Kidney (tissue), 14 donors: ENCODE measurements around the gene BEST3. TPM values are rescaled to one million over a fixed set of nuclear protein-coding genes. Genes with fewer than 3 reads are reported as not detected.

ENCODE experiments used
- DNase-seq, 5 donors: peaks; one replicate each; pipeline ENCODE4 v3.0.0-alpha.2; 2013 to 2020
- FAIRE-seq: peaks from 2 replicates; lab custom pipeline; 2012; peaks lifted over from hg19 to GRCh38; lab: Jason Lieb, UNC
- H3K27ac ChIP-seq, 2 donors: one replicate each; pipeline ENCODE4 v1.7.0; 2013; ENCODE audit warnings: low read depth in 2 of 2, low read length in 2 of 2, inconsistent platforms in 1 of 2
- H3K27me3 ChIP-seq: one replicate; pipeline ENCODE4 v1.7.1; 2013; ENCODE audit warnings: low read length, inconsistent platforms; ENCODE audit not compliant: control insufficient read depth, insufficient read depth
- H3K36me3 ChIP-seq, 3 donors: one replicate each; pipeline versions ENCODE4 v1.7.0 to v1.7.1; 2013; ENCODE audit warnings: low read length in 3 of 3, control low read depth in 1 of 3, inconsistent platforms in 1 of 3; ENCODE audit not compliant: insufficient read depth in 3 of 3, control insufficient read depth in 2 of 3
- H3K4me1 ChIP-seq, 3 donors: one replicate each; pipeline versions ENCODE4 v1.7.0 to v1.7.1; 2013; ENCODE audit warnings: low read length in 3 of 3, inconsistent platforms in 1 of 3, low read depth in 1 of 3; ENCODE audit not compliant: control insufficient read depth in 2 of 3, insufficient read depth in 2 of 3
- H3K4me3 ChIP-seq, 3 donors: one replicate each; pipeline versions ENCODE4 v1.7.0 to v1.8.1; 2013; ENCODE audit warnings: low read length in 3 of 3, control low read depth in 1 of 3, inconsistent platforms in 1 of 3
- H3K9ac ChIP-seq, 3 donors: one replicate each; pipeline versions ENCODE4 v1.7.0 to v1.7.1; 2013; ENCODE audit warnings: low read length in 3 of 3, control low read depth in 1 of 3, inconsistent platforms in 1 of 3
- H3K9me3 ChIP-seq, 3 donors: one replicate each; pipeline versions ENCODE4 v1.7.0 to v1.7.1; 2013; ENCODE audit warnings: low read length in 3 of 3, control low read depth in 1 of 3, inconsistent platforms in 1 of 3; ENCODE audit not compliant: control insufficient read depth in 2 of 3, insufficient read depth in 1 of 3
- CTCF ChIP-seq: IDR thresholded peaks from 3 replicates; pipeline ENCODE4 v1.5.1; 2012; ENCODE audit warnings: mild to moderate bottlenecking, moderate library complexity, borderline replicate concordance; ENCODE audit not compliant: insufficient read depth; ENCODE audit errors: extremely low read depth
- intact Hi-C: fragments of 100-400 bp; cut with DNase I; formaldehyde crosslinking; loops from one replicate; pipeline ENCODE4 v1.11.1; 2022
- polyA plus RNA-seq: library from polyadenylated mRNA; stranded (reverse); fragments of 350-450 nt; fragmentation: Illumina TruSeq; extraction: RNeasy Lipid Tissue Mini Kit (QIAGEN cat#74804); gene quantifications from one replicate; pipeline ENCODE4 v1.2.3, GENCODE V29; 2014; ENCODE audit warnings: low read depth, low replicate concordance; ENCODE audit not compliant: insufficient read depth
- total RNA-seq: library from RNA; stranded (reverse); fragmentation: NEBNext Ultra II Directional; extraction: Animal tissue kit (Norgen Biotek cat#: 25700); gene quantifications from one replicate; pipeline ENCODE4 v1.2.1, GENCODE V29; 2021
- donor health status: control.
- donor health status: control.
- donor health status: control.
- donor health status: control.
- donor health status: control.
- donor health status: DM: yes; HTN: yes; CAD: no.
- donor health status: Normal renal cell carcinoma (clear cell type).

BEST3 gene
- total and polyA plus RNA-seq, 2 donors from 2014 or later, result 0.57 to 0.82 TPM

GRCh38 chr12:69627501-69627900 lies 71.6 kb downstream of the BEST3 start:
- no peaks in the 10 kb centered on the region for H3K4me1 ChIP-seq
- no peak overlapping the region for H3K9ac ChIP-seq
- intact Hi-C loops, result no loop called here
- H3K36me3 ChIP-seq, result no peaks in the 10 kb centered on the region
- no peaks in the 10 kb centered on the region for H3K9me3 ChIP-seq
- no peak overlapping the region for H3K27ac ChIP-seq
- DNase-seq (no peak), FAIRE-seq (no peak)
- no peak for TF ChIP-seq CTCF
- H3K4me3 ChIP-seq, result no peak overlapping the region
- H3K27me3 ChIP-seq, result no peaks in the 10 kb centered on the region

DNA sequence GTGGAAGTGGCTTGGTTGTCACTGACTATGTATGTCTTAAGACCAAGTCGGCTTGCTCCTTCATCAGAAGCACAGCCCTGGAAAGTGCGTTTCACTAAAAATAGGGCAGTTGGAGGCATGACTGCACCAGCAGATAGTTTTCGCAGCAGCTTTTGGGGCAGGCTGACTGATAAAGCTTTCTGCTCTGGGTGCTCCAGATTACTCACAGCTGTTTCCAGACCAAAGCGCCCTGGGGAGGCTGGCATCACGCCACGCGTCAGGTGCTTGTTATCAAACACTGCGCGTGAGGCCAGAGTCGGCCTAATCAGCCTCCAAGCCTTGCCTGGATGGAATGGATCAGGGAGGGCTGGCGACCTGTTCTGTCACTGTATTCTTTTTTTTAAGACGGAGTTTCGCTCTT lies 75.1 kb downstream of the BEST3 start:
- H3K4me1 ChIP-seq, result no peaks in the 10 kb centered on the region
- FAIRE-seq (no peak), DNase-seq (no peak)
- no peak overlapping the region for H3K4me3 ChIP-seq
- H3K27ac ChIP-seq, result no peak overlapping the region
- no peaks in the 10 kb centered on the region for H3K9me3 ChIP-seq
- H3K27me3 ChIP-seq, result no peaks in the 10 kb centered on the region
- intact Hi-C loops, result no loop called here
- no peak for TF ChIP-seq CTCF
- H3K36me3 ChIP-seq, result no peaks in the 10 kb centered on the region
- no peak overlapping the region for H3K9ac ChIP-seq

DNA sequence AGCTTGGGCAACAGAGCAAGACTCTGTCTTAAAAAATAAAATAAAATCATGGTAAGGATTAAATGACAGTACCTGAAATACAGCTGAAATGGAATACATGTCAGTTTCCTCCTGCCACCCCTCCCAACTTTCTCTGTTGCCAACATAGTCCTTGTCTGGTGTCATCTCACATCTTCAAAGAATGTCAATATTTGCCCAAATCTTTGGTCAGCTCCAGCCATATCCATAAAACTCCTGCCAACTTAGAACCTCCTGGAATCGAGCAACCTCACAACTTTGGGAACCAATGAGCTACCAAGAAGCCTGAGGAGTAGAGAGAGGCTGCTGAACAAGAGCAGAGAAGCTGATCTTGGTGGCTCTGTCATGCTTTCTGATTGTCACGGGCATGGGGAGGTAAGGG lies 77.6 kb downstream of the BEST3 start:
- no peaks in the 10 kb centered on the region for H3K36me3 ChIP-seq
- DNase-seq, result no peak

More for the DNA sequence above, 77.6 kb downstream of the BEST3 start:
- TF ChIP-seq CTCF, result no peak
- no peaks in the 10 kb centered on the region for H3K9me3 ChIP-seq
- no peak overlapping the region for H3K4me3 ChIP-seq
- H3K4me1 ChIP-seq, result no peaks in the 10 kb centered on the region
- H3K9ac ChIP-seq, result no peak overlapping the region
- H3K27ac ChIP-seq, result no peak overlapping the region
- FAIRE-seq, result no peak
- intact Hi-C loops, result no loop called here
- no peaks in the 10 kb centered on the region for H3K27me3 ChIP-seq
